ENCODE measurements around the gene PSD.

Gene PSD

DNA sequence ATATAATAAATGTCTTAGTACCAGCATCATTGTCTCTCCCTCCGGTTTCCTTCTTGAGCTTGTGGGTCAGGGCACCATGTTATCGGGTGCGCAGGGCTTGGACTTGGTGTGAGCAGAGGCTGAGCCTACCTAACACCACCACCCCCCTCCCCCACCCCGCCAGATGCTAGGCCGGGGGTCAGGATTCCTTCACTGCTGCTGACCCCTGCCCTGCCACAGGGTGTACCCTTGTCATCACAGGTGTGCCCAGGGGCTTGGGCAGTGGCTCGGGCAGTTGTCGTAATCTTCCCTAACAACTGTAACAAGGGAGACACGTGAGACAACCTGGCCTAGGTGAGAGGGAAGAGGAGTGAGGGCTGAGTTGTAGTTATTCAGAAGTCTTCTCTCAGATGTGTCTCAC lies 35.7 kb downstream of the PSD start:
- DNase-seq, result no peak

DNA sequence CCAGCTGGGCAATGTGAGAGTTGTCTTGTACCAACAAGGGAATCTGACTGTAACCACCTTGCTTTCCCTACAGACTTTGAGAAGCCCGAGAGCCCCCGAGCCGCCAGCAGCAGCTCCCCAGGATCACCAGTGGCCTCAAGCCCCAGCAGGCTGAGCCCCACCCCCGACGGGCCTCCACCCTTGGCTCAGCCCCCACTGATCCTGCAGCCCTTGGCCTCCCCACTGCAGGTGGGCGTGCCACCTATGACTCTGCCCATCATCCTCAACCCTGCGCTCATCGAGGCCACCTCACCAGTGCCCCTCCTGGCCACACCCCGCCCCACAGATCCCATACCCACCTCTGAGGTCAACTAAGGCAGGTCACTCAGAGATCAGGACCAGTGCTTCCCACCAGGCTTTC lies 36.6 kb downstream of the PSD start:
- no peak for DNase-seq

DNA sequence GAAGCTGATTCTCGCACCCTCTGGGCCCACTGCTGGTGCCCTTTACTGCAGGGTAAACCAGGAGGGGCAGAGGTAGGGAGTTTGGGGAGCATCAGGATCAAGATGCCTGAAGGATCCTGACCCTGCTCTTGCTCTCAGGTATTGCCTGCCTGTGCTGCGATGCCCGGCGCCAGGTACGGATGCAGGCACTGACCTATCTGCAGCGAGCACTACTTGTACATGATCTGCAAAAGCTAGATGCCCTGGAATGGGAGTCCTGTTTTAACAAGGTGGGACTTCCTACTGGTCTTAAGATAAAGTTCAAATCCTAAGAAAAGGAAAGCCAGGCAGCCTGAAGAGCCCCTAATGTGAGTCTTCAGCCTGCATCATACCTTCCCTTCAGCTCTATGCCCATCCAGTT lies 39.2 kb downstream of the PSD start:
- no peak for DNase-seq

DNA sequence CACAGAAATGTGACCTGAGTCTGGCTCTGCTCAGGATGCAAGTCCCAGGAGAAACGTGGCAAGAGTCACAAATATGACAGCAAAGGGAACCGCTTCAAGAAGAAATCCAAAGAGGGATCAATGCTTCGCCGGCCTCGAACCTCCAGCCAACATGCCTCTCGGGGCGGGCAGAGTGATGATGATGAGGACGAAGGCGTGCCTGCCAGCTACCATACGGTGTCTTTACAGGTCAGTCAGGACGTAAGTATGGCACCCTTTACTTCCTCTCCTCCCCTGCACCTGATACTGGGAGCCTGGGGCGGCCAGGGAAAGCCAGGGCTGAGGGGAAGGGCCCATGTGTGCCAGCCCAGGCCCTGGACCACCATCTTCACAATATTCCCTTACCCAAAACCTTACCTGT lies 41.7 kb downstream of the PSD start:
- no peak for DNase-seq

DNA sequence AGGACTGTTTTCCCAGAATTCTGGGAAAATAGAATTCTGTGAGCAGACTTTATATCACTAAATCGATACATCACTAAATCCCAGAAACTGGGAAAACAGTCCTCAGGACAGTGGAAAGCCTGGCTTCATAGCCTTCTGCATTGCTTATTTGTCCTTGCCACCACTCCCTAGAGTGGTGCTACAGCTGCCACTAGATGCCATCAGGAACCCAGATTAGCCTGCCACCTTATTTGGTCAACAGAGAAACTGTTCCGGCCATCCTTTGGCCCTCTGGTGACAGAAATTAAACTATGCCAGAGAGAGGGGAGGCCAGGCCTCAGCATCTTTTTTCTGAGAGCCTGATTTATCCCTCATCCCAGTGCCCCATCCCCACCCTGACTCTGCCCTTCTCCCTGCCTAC lies 42.7 kb downstream of the PSD start:
- DNase-seq, result no peak

DNA sequence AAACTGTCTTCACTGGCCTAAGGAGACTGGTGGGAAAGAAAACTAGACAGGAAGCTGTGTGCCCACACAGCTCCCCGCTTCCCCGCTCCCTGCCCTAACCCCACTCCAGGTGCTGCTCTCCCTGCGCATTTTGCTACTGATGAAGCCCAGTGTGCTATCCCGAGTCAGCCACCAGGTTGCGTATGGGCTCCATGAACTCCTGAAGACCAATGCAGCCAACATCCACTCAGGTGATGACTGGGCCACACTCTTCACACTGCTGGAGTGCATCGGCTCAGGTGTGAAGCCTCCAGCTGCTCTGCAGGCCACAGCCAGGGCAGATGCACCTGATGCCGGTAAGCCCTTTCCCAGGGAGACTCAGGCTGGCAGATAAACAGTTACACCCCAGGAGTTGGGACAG lies 43.3 kb downstream of the PSD start:
- DNase-seq, result no peak

DNA sequence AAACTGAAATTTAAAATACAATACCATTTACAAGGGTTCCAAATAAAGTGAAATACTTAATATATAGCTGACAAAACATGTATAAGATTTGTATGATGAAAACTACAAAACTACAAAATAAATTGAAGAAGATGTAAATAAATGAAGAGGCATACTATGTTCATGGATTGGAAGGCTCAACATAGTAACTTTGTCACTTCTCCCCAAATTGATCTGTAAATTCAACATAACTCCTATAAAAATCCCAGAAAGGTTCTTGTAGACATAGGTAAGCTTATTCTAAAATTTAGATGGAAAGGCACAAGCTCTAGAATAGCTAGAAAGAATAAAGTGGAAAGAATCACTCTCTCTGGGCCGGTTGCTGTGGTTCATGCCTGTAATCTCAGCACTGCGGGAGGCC lies 47.3 kb downstream of the PSD start:
- DNase-seq, result no peak

DNA sequence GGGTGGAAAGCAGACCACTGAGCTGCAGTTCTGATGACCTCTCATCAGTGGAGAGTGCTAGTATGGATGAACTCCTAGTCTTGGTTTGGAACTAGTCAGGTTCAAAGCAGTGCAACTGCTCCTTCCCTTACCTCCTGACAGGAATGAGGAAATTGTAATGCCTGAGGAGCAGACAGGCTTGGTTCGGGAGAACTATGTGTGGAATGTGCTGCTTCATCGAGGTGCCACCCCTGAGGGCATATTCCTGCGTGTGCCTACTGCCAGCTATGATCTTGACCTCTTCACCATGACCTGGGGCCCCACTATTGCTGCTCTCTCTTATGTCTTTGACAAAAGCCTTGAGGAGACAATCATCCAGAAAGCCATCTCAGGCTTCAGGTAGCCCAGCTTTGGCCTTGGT lies 50.5 kb downstream of the PSD start:
- DNase-seq, result no peak

DNA sequence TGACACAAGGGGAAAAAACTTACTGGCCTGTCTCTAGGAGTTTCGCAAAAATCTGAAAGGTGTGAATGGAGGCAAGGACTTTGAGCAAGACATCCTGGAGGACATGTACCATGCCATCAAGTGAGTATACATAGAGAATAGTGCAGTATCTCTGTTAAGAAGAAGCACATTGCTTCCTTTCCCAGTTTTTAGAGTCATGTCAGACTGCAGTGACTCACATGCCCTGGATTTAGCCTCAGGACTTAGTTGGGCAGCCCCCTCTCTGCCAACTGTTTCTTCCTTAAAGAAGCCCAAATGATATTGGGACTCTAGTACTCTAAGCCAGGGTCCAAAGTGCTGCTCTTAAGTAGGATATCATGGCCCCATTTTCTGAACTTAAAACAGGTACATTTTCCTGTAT lies 51.1 kb downstream of the PSD start:
- DNase-seq, result no peak

DNA sequence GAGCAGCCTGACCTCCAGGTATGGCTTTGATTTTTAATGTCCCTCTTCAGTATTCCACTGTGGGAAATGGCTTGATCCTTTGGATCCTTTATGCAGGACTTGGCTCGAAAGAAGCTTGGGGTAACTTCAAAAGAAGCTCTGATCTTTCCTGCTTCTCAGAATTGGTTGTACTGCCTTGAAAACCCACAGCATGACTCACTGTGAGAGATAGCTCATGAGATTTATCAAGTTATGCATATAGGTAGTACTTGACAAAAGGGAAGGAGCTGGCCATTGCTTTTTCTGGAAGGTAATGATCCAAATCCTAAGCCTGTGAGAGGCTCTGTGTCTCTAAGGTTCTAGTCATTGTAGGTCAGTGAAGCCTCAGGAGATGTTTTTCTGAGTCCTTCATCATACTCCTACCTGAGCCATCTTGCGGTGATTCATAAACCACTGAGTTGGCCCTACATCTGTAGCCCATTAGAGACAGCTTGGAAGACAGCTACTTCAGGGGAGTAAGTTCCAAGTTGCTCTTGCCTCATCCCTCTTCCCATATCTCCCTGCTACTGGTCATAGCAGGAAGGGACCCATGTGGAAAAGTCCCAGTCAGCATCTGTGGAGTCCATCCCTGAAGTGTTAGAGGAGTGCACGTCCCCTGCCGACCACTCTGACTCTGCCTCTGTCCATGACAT lies 59.7 kb downstream of the PSD start:
- no peak for DNase-seq

DNA sequence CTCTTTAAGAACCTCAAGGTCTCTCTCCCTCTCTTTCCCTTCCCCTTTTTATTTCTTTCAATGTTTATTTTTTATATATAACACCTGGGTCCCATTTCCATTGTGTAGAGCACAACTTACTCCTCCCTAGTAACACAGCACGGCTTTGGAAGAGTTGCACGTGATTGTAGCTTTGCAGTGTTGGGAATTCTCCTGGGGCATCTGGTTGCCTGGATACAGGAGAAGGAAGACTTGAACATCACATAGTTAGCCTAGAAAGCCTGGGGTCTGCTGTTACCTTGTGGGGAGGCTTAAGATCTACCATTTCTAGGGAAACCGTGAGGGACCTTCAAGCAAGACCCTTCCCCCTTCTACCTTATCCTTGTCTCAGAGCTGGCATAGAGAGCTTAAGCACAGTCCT lies 64.1 kb downstream of the PSD start:
- no peak for DNase-seq

Measured in NCI-H2227 treated with DMSO at 0.1 percent for 48 hours (cell line).